GM19468 (cell line): ENCODE measurements around the gene NQO1.
"Not testable (repeated sequence)": the region's sequence is repeated elsewhere in the genome, so short reads cannot be mapped to it uniquely, and the experiment has no call there.

Source experiments
- ATAC-seq: cut with Tn5 transposase; IDR thresholded peaks from one replicate; pipeline ENCODE4 v1.9.1; 2021; ENCODE audit warnings: mild to moderate bottlenecking, moderate library complexity, moderate number of reproducible peaks; ENCODE audit not compliant: unreplicated experiment; ENCODE audit errors: extremely low read depth

NQO1 gene

GRCh38 chr16:69744363-69745231 is 18.2 kb upstream of the NQO1 start:
- no peak for ATAC-seq

- no peak for ATAC-seq
These were observed 15.9 kb upstream of the NQO1 start for GRCh38 chr16:69741951-69742904.

DNA sequence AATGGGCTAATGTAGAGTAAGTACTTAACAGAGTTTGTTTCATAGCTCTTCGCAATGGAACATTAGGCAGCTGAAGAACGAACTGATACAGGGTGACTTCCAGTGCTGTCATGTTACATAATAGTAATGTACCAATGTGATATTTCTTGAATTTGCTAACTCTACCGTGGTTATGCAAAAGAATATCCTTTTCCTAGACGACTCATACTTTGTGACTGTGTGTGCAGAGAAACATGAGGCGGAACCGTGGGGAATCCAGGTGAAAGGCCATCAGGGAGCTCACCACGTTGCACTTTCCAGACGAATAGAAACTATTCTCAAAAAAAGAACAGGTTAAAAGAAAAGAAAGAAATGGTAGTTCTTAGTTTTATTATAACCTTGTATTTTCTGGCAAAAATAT is 15.2 kb upstream of the NQO1 start:
- no peak for ATAC-seq

DNA sequence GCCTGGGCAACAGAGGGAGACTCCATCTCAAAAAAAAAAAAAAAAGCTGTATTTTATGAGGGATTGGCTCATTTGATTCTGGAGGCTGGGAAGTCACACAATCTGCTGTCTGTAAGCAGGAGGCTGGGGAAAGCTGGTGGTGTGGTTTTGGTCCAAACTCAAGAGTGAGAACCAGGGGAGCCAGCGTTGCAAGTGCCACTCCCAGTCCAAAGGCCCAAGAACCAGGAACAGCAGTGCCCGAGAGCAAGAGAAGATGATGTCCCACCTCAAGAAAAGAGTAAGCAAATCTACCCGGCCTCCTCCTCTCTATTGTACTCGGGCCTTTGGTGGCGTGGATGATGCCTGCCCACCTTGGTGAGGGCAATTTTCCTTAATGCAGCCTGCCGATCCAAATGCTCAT is 5.7 kb upstream of the NQO1 start:
- ATAC-seq = no peak

GRCh38 chr16:69731280-69731679 is 4.9 kb upstream of the NQO1 start:
- not testable (repeated sequence) for ATAC-seq

GRCh38 chr16:69729030-69729429 is 2.7 kb upstream of the NQO1 start:
- ATAC-seq = not testable (repeated sequence)

GRCh38 chr16:69727916-69728270 is 1.5 kb upstream of the NQO1 start:
- ATAC-seq = no peak

DNA sequence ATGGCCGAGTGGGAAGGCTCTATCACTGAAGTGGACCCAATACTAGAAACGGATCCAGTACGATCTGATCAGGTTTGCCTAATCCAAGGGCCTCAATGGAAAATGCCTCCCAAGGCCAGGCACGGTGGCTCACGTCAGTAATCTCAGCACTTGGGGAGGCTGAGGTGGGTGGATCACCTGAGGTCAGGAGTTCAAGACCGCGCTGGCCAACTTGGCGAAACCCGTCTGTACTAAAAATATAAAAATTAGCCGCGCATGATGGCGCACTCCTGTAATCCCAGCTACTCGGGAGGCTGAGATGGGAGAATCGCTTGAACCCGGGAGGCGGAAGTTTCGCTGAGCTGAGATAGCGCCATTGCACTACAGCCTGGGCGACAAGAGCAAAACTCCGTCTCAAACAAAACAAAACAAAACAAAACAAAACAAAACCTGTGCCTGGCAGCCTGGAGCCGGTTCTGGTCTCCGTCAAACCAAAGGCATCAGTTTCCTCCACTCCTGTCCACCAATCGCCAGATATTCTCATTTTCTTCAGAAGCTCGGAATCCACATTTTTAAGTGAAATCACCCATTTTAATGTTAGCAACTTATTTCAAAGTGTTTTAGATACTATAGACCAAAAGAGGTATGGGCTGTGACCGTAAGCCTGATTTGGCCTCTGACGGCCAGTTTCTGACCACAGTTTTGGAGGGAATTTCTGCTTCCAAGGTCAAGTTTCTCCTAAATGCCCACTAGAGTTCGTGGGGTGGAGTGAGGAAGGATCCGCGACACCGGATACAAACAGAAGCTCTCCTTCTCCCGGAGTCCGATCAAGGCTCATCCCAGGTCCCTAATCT is 664 bp downstream of the NQO1 start:
- ATAC-seq = no peak

DNA sequence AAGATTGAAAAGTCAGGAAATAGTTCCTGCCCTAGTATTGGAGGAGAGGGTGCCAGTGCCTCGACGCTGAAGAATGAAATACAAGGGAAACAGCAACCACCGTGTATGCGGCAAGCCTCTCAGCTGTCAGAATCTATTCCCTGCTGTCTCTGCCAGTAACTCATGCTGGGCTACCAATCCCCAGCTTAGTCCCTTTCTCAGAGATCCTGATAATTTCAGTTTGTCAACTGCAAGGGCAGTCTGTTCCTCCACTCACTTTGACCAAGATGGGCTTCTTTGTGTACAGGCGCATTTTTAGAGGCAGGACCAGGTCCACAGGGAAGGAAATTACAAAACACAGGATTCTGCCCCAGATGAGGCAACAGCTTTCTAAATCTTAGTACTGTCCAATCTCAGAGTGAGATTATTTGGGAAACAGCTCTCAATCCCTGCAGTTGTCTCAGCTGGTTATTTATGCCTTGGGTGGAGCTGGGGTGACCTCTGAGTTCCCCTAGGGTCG is 1.3 kb downstream of the NQO1 start:
- no peak for ATAC-seq

- ATAC-seq = no peak
These were observed 1.9 kb downstream of the NQO1 start for GRCh38 chr16:69724414-69724873.

DNA sequence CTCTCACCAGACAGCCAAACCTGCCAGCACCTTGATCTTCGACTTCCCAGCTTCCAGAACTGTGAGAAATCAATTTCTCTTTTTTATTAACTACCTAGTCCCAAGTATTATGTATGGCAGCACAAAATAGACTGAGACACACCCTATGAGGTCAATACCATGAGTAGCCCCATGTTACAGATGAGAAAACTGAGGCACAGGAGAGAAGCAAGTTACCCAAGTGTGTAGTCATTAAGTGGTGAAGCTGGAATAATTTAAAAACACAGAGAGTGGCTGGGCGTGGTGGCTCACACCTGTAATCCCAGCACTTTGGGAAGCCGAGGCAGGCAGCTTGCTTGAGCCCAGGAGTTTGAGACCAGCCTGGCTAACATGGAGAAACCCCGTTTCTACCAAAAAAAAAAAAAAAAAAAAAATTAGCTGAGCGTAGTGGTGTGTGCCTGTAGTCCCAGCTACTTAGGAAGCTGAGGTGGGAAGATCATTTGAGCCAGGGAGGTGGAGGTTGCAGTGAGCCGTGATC is 4.9 kb downstream of the NQO1 start:
- ATAC-seq = no peak

- ATAC-seq = no peak
These were observed 5.4 kb downstream of the NQO1 start for GRCh38 chr16:69720822-69721430.

DNA sequence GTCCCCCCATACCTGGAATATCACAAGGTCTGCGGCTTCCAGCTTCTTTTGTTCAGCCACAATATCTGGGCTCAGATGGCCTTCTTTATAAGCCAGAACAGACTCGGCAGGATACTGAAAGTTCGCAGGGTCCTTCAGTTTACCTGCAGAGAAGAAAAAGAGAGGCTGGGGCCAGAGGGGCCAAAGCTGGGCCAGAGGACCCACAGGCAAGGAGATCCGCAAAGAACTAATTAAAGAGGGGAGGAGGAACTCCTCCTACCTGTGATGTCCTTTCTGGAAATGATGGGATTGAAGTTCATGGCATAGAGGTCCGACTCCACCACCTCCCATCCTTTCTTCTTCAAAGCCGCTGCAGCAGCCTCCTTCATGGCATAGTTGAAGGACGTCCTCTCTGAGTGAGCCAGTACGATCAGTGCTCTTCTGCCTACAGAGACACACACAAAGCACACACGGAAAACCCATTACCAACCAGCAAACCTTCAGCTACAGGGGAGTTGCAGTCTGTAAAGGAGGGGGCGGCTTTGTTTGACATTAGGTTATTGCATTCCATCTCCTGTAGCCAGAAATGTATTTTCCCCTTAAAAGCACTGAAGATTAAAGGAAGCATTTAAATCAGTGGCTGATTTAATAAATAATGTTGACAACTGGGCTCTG is 8.1 kb downstream of the NQO1 start:
- no peak for ATAC-seq

DNA sequence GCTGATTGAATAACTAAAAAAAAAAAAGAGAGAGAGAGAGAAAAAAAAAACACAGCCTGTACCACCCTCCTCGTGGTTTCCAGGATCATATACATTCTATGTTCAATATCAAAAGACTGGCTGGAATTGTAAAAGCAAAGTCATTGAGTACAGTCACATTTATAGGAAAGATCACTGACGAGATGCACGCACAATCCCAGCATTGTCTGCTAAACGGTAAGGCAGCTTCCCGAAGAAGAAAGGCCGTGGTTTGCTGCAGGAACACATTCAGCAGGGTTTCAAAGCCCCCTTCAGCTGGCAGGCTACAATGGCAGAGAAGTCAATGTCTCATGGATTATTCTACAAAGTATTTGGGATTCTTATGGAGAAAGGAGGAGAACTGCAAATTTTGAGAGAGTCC is 9.3 kb downstream of the NQO1 start:
- ATAC-seq = no peak

DNA sequence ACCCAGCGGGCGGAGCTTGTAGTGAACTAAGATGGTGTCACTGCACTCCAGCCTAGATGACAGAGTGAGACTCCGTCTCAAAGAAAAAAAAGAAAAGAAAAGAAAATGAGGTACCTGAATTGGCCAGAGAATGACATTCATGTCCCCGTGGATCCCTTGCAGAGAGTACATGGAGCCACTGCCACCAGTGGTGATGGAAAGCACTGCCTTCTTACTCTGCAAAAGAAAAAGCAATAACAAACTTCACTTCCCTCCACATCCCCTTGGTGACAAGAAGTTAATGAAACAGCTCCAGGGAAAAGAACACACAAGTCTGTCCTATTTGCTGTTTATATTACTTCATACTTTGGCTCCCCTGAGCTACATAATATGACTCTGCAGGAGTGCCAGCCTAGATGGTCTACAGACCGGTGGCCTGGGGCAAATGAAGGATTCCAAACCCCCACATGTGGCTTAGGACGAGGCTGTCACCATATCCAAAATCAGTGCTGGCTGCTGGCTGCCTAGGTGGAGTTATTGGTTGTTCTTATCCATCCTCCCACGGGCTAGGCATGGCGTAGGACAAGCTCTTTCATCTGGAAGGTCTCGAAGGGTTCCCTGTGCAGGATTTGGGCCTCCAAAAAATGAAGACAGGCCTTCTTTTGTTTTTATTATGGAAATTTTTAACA is 13.3 kb downstream of the NQO1 start:
- ATAC-seq = no peak

- no peak for ATAC-seq
These were observed 14.1 kb downstream of the NQO1 start for GRCh38 chr16:69712277-69712676.

DNA sequence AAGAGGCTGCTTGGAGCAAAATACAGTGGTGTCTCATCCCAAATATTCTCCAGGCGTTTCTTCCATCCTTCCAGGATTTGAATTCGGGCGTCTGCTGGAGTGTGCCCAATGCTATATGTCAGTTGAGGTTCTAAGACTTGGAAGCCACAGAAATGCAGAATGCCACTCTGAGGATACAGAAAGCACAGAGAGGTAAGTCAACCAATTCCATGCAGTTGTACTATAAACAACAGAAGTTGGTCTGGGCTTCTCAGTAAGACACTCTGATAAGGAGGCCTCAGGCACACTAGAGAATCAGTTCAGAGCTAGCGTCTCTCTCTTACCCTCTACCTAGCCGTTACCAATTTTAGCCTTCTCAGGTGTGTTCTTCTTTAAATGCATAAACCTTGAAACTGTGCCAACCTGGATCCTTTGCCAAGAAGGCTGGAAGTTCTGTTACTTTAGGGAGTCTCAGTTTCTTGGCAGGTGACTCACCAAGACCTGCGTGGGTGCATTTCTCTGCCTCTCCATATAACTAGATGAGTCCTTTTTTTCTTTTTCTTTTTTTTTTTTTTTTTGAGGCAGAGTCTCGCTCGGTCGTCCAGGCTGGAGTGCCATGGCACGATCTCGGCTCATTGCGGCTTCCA is 15.1 kb downstream of the NQO1 start:
- ATAC-seq = no peak
